B cell (primary cell): ENCODE measurements around the gene PPP2R3C.

Source experiments
- CTCF ChIP-seq: fragments of 200-600 bp; IDR thresholded peaks from one replicate; pipeline ENCODE4 v1.8.0; 2022; ENCODE audit warnings: antibody characterized with exemption, mild to moderate bottlenecking
- EZH2 ChIP-seq: IDR thresholded peaks from 2 replicates; pipeline ENCODE4 v1.6.1; 2012; ENCODE audit warnings: borderline replicate concordance, low read depth, mild to moderate bottlenecking, moderate library complexity, low read length; ENCODE audit not compliant: insufficient read depth, poor library complexity, severe bottlenecking

DNA sequence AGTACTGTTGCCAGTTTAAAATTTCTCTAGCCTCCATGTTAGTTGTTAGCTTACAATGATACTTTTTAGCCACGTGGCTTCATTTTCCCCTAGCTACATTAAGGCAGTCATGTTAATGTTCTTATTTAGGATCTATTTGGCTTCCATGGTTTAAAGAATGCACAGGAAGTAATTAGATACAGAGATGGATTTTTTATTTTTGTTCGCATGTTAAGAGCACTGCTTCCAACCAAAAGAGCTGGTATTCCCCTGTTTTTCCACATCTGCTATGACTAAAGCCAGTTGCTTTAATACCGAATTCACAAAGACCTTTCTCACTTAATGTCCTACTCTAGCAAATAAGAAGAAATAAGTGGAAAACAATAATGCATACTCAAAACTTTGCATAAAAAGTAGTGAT is 45.7 kb upstream of the PPP2R3C start:
- TF ChIP-seq CTCF (no peak), EZH2 (no peak)
